H1 (cell line): ENCODE results near the gene COL17A1.

Experiments
- CTCF ChIP-seq, 3 experiments: IDR thresholded peaks; 1 replicate in 2 of 3; 2 replicates in 1 of 3; pipeline versions ENCODE4 v1.5.1 to v1.6.1; 2011; ENCODE audit warnings: low read length in 3 of 3, mild to moderate bottlenecking in 3 of 3, inconsistent platforms in 2 of 3, low read depth in 1 of 3, moderate library complexity in 1 of 3; ENCODE audit not compliant: insufficient read depth in 1 of 3; ENCODE audit errors: control extremely low read depth in 1 of 3
- EP300 ChIP-seq, 2 experiments: IDR thresholded peaks; 1 replicate in 1 of 2; 2 replicates in 1 of 2; pipeline ENCODE4 v1.6.1; 2011 to 2012; ENCODE audit warnings: low read depth in 2 of 2, low read length in 2 of 2, mild to moderate bottlenecking in 2 of 2, borderline replicate concordance in 1 of 2, inconsistent platforms in 1 of 2, moderate library complexity in 1 of 2
- EZH2 ChIP-seq: fragments of 200-600 bp; sonication (generic); IDR thresholded peaks from 2 replicates; pipeline ENCODE4 v1.7.1; 2012; ENCODE audit warnings: low read depth, mild to moderate bottlenecking, moderate library complexity, low read length, inconsistent platforms; ENCODE audit not compliant: severe bottlenecking
- SP1 ChIP-seq: IDR thresholded peaks from 2 replicates; pipeline ENCODE4 v1.6.1; 2011; ENCODE audit warnings: low read depth, low read length
- TEAD4 ChIP-seq: IDR thresholded peaks from 2 replicates; pipeline ENCODE4 v1.6.1; 2012; ENCODE audit warnings: low read depth, low read length, inconsistent platforms, mixed read lengths

GRCh38 chr10:104028823-104029520, 56.7 kb downstream of the COL17A1 start:
- TF ChIP-seq EZH2 (no peak), TEAD4 (no peak), SP1 (no peak), EP300 (IDR thresholded peaks at IDR 0.05; ENCODE audit: borderline replicate concordance in 1 of 2, low read depth in 2 of 2, low read length in 2 of 2) (no peak), CTCF (IDR thresholded peaks at IDR 0.05; ENCODE audit: control extremely low read depth in 1 of 3, insufficient read depth in 1 of 3, low read depth in 1 of 3, low read length in 3 of 3) (no peak)
